Adrenal gland (tissue), 12 donors: ENCODE results near the gene GPC6. TPM values are rescaled to one million over a fixed set of nuclear protein-coding genes. Genes with fewer than 3 reads are reported as not detected.

ENCODE experiments used
- DNase-seq, 7 donors: peaks; one replicate each; pipeline ENCODE4 v3.0.0-alpha.2; 2019 to 2020
- H3K27ac ChIP-seq, 5 donors: fragments of 200-600 bp; sonication (generic) in 4 of 5; 1 replicate in 3 of 5; 2 replicates in 2 of 5; pipeline versions ENCODE4 v1.5.1 to v1.8.0; 2016 to 2020; ENCODE audit warnings: mild to moderate bottlenecking in 1 of 5
- H3K27me3 ChIP-seq: fragments of 200-600 bp; 2 replicates; pipeline ENCODE4 v1.8.0; 2021
- H3K36me3 ChIP-seq, 2 donors: fragments of 200-600 bp; replicated peaks in 1 of 2; 1 replicate in 1 of 2; 2 replicates in 1 of 2; pipeline versions ENCODE4 v1.5.1 to v1.8.0; 2018 to 2022
- H3K4me1 ChIP-seq, 2 donors: fragments of 200-600 bp; replicated peaks in 1 of 2; 1 replicate in 1 of 2; 2 replicates in 1 of 2; pipeline versions ENCODE4 v1.5.1 to v1.8.0; 2018 to 2021
- H3K4me3 ChIP-seq, 4 donors: fragments of 200-600 bp; sonication (generic) in 3 of 4; one replicate each; pipeline ENCODE4 v1.5.1; 2016 to 2018
- H3K9me3 ChIP-seq, 3 donors: fragments of 200-600 bp; sonication (generic) in 1 of 3; replicated peaks in 1 of 3; 1 replicate in 2 of 3; 2 replicates in 1 of 3; pipeline versions ENCODE4 v1.5.1 to v1.8.0; 2016 to 2021
- CTCF ChIP-seq, 6 experiments: fragments of 450-650 bp in 4 of 6; fragments of 200-600 bp in 2 of 6; sonication (generic) in 1 of 6; IDR thresholded peaks; 1 replicate in 5 of 6; 2 replicates in 1 of 6; pipeline versions ENCODE4 v1.5.1 to v1.8.0; 2016 to 2021; ENCODE audit warnings: antibody characterized with exemption in 6 of 6, mild to moderate bottlenecking in 2 of 6, moderate library complexity in 1 of 6
- POLR2A ChIP-seq, 2 donors: fragments of 450-650 bp; IDR thresholded peaks; one replicate each; pipeline ENCODE4 v1.6.1; 2017; ENCODE audit warnings: antibody characterized with exemption in 2 of 2, mild to moderate bottlenecking in 2 of 2, moderate library complexity in 1 of 2
- WGBS, 4 donors: extraction: QIAGEN DNeasy Blood & Tissue Kit in 2 of 4; methylation state at CpG; one replicate each; pipeline versions ENCODE4 v1.1.5 to v1.1.7; 2013 to 2017; 5-methylcytosine and 5-hydroxymethylcytosine counted together
- intact Hi-C, 2 donors: fragments of 100-400 bp; cut with DNase I; formaldehyde crosslinking; loops; one replicate each; pipeline versions ENCODE4 v1.14.1 to v1.15.0; 2022 to 2023
- polyA plus RNA-seq, 3 donors: library from polyadenylated mRNA; stranded (reverse); fragments of 200-250 nt in 2 of 3; fragments of 350-450 nt in 1 of 3; fragmentation: Illumina TruSeq in 1 of 3; extraction: RNeasy Lipid Tissue Mini Kit (QIAGEN cat#74804) in 1 of 3; gene quantifications; one replicate each; pipeline ENCODE4 v1.2.3, GENCODE V29; 2013 to 2014
- total RNA-seq, 9 donors: library from RNA; depleted of rRNA in 4 of 9; stranded (reverse); fragments of >200 nt in 4 of 9; fragments of 120-200 nt in 1 of 9; fragmentation: NEBNext Ultra II Directional in 1 of 9; extraction: Animal tissue kit (Norgen Biotek cat#: 25700) in 1 of 9; gene quantifications; one replicate each; pipeline versions ENCODE4 v1.1.0 to v1.2.4, GENCODE V29; 2013 to 2023
- donor health status: healthy with polysubstance abuse.
- donor health status: Bipolar disorder and iron deficiency.
- donor health status: DM: yes; HTN: yes; CAD: no.
- donor health status: DM: no; HTN: no; CAD: no.
- donor health status: DM: no; HTN: no; CAD: no.
- donor health status: DM: yes; HTN: yes; CAD: no.

The GPC6 gene
- total and polyA plus RNA-seq, 12 donors: 0.37 to 62.3 (median 2.5) TPM

DNA sequence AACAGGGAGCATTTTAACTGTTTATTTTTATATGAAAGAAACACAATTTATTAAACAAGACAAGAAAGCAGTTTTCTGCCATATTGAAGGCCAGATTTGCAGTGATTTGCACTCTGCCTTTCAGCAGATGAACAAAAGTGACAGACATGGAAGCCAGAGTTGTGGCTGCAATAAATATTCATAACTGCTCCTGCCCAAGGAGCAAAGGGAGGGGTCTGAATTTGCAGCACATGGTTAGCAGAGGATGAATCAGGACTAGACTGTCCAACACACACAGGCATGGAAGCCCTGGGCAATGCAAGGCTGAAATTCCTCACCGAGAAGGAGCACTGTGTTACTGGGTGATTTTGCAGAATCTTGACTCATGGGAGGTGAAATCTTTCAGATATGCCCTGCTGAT is 834.7 kb downstream of the GPC6 start:
- intact Hi-C loops: no loop called here
- DNase-seq: no peak
- Histone ChIP-seq H3K36me3 (no peaks in the 10 kb centered on the region), H3K27ac (no peak overlapping the region), H3K4me1 (no peaks in the 10 kb centered on the region), H3K9me3 (no peaks in the 10 kb centered on the region), H3K4me3 (no peak overlapping the region), H3K27me3 (no peaks in the 10 kb centered on the region)
- no peak for TF ChIP-seq POLR2A (IDR thresholded peaks at IDR 0.05)
- no peak for TF ChIP-seq CTCF (IDR thresholded peaks at IDR 0.05)
- WGBS, 4 donors: 84 to 100% (median 90%) methylated on average over 1 of the region's 1 CpG

- intact Hi-C loops: no loop called here
- TF ChIP-seq CTCF (IDR thresholded peaks at IDR 0.05) (no peak), POLR2A (IDR thresholded peaks at IDR 0.05) (no peak)
- Histone ChIP-seq H3K4me3 (no peak overlapping the region), H3K27me3 (no peaks in the 10 kb centered on the region), H3K36me3 (no peaks in the 10 kb centered on the region), H3K27ac (no peak overlapping the region), H3K4me1 (no peaks in the 10 kb centered on the region), H3K9me3 (no peaks in the 10 kb centered on the region)
- no peak for DNase-seq
These were observed 836.5 kb downstream of the GPC6 start for GRCh38 chr13:94063096-94063495.

- Histone ChIP-seq H3K4me1 (no peaks in the 10 kb centered on the region), H3K9me3 (no peaks in the 10 kb centered on the region), H3K27me3 (no peaks in the 10 kb centered on the region), H3K36me3 (no peaks in the 10 kb centered on the region), H3K27ac (no peak overlapping the region), H3K4me3 (no peak overlapping the region)
- 76 to 81% (median 79%) methylated on average over 4 of the region's 4 CpGs for WGBS, 4 donors
- TF ChIP-seq CTCF (IDR thresholded peaks at IDR 0.05): no peak
- no peak for TF ChIP-seq POLR2A (IDR thresholded peaks at IDR 0.05)
- intact Hi-C loops: no loop called here
- DNase-seq: no peak
These were observed 837.2 kb downstream of the GPC6 start for GRCh38 chr13:94063848-94064247.

DNA sequence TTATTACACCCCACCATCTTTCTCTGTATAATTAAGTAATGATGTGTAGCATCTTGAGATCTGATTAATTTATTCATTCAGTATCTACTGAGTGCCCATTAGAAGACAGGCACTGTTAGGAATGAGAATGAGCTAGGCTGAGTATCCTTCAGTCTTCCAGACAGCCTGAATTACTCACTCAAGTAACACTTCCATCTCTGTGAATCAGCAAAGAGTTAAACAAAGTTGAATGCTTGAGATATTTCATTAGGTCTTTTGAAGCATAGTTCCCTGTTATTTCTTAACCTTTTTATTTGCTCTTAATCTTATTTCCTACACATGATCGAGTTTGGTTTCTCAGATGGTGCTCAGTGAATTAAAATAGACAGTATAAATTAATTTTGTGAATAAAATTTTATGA is 839.1 kb downstream of the GPC6 start:
- Histone ChIP-seq H3K4me3 (no peak overlapping the region), H3K27ac (no peak overlapping the region), H3K27me3 (no peaks in the 10 kb centered on the region), H3K4me1 (no peaks in the 10 kb centered on the region), H3K9me3 (no peaks in the 10 kb centered on the region), H3K36me3 (no peaks in the 10 kb centered on the region)
- intact Hi-C loops: no loop called here
- WGBS, 4 donors: 63 to 80% (median 74%) methylated on average over 1 of the region's 1 CpG
- no peak for TF ChIP-seq CTCF (IDR thresholded peaks at IDR 0.05)
- TF ChIP-seq POLR2A (IDR thresholded peaks at IDR 0.05): no peak
- no peak for DNase-seq
